Medulla oblongata (tissue), 1 donor: Measurements from ENCODE around the gene GAB4.

Experiments
- DNase-seq: peaks from one replicate; pipeline ENCODE4 v3.0.0-alpha.2; 2015; ENCODE audit errors: extremely low spot score

GAB4 gene

DNA sequence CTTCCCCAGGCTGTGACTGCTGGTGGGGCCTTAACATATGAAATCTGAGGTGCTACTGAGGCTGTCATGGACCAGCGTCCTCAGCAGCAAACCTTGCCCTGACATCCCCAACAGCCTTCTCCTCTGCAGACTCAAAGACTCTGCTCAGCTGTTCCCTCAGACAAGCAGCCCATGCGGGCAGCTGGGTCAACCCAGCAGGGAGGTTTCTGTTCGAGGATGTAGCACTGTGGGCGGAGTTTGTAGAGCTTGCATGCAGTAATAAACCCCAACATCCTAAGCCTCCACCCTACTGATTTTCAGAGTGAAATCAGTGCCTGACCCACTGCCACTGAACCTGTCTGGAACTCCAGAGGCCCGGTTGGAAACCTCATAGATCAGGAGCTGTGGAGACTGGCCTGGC is 94.0 kb downstream of the GAB4 start:
- no peak for DNase-seq

GRCh38 chr22:16912281-16912680 is 95.7 kb downstream of the GAB4 start:
- DNase-seq, result no peak
